Stimulated activated CD8-positive, alpha-beta memory T cell treated with anti-CD3 and anti-CD28 coated beads, Interleukin-12 subunit alpha, Interleukin-12 subunit beta, amount 100 ng/mL, for 24 hours (primary cell): ENCODE results near the gene FAM168A.

Source experiments
- DNase-seq: peaks from one replicate; pipeline ENCODE4 v3.0.0-alpha.2; 2020; ENCODE audit errors: extremely low read depth

FAM168A gene

DNA sequence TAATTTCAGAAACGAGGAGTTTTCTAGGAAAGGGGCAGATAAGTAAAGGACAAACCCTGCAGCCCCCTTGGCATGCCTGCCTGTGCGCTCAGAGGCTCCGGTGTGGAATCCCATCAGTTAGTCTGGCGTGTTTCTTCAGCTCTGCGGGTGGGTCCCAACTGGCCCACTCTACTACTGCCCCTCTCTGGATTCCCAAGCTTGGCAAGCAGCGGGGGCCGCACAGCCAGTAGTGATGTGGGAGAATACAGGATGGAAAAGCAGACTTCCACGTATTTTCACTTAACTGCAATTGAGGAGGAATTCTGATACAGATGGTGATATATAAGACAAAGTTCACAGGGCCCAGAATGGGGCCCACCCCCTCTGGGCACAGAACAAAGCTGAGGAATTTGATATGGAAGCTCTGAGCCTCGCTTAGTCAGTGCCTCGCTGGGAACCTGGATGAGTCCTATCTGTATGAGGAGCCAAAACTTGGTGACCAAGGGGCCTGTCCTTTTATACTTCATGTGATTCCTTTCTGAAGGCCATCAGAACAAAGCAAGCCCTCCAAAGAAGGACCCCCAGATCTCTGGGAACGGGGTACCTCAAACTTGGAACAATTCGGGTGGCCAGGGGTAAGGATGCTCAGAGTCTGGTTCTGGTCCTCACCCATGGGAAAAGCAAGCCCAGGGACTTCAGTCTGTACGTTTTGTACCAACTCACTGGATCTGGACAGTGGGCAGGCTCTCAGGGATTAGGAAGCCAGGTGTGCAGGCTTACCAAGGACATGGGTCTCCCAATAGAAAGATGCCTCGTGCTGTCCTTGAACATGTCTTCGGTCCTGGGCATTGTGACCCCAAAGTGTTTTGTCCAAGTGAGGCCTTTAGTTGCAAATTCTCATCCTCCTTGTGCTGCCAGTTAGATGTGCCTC is 195.7 kb downstream of the FAM168A start:
- DNase-seq = no peak

DNA sequence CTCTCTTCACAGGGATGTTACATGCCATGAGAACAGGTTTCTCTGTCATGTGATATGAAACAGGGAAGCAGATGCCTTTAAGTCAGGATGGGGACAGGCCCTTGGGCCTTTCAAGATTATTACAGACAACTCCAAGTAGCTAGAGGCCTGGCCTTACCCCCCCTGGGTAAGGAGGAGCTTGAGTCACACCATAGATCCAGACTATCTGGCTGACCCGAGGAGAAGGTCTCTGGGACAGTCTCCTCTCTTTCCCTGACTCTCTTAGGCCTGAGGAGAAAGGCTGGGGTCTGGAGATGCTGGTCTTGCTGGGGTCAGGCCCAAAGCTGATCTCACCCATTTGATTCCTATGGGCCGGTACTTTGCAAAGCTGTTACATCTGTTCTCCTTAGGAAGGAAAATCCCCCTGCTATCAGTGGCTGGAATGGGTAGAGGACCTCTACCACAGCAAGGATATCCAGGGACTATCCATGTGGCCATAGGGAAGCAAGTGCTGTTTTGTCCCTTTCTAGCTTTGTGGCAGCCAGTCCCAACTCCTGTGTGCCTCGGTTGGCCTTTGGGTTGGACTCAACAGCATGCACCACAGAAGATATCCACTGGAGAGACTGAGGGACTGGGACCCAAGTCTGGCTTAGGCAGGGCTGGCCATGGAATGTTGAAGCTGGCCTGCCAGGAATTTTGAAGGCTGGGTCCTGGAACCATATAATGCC is 196.5 kb downstream of the FAM168A start:
- DNase-seq = no peak

DNA sequence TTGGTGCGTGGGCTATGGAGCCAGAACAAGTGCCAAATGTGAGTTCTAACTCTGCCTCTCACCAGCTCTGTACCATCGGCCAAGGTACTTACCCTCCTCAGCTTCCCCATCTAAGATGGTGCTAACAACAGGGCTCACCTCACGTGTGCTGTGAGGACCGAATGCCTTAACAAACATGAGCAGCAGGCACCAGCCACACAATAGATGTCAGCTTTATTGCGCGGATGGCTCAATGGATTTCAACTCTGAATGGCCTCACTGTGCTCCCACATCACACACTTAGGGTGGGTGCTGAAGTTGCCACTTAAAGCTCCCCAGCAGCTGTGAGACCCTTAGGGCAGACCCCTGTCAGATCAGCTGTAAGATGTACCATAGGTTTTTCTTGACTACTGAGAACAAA is 197.6 kb downstream of the FAM168A start:
- DNase-seq = no peak

DNA sequence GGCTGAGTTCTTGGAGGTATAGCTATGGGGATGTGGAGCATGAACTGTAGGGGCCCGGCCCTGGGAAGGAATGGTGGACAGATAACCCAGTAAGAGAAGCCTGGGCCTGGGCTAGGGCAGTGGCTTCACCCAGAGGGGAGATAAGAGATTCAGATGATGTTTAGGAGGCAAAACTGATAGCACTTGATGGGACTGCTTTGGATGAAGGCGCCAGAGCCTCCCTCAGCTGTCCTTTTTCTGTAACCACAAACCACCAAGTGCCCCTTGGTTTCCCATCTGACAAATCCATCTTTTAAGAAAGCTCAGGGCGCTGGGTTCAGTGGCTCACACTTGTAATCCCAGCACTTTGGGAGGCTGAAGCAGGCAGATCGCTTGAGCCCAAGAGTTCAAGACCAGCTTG is 198.3 kb downstream of the FAM168A start:
- no peak for DNase-seq

DNA sequence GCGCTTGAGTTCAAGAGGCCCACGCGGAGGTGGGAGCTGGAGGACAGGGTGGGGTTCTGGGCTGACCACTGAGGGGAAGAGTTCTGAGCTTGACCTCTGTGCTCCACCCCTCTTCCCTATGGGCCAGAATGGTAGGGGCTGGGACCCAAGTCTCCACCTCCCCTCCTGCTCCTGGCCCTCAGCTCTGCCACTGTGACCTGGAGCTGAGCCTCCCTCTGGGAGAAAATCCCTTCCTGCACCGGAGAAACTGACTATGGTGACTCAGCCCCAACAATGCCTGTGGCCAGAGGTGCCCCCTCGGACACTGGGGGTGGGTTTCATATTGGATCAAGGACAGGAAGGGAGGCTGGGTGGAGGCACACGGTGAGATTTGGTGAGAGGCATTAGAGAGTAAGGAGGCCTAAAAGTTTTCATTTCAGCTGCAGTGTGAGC is 198.7 kb downstream of the FAM168A start:
- no peak for DNase-seq

DNA sequence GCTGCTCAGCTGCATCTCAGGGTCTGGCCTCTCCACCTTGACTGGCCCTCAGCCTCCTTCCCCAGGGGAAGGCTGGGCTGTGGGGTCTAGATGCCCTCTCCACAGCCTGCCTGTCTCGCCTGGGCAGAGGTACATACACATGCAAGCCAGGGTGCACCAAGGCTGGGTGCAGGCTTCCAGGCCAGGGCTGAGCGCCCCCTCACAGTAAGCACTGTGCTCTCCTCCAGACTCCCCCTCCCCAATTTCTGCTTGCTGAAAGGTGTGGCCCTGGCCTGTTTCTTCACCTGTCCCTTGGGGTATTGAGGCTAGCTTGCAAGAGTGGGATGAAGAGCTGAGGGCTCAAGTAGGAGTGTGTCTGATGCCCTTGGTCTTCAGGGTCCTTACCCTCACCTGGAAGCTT is 199.2 kb downstream of the FAM168A start:
- DNase-seq = no peak

DNA sequence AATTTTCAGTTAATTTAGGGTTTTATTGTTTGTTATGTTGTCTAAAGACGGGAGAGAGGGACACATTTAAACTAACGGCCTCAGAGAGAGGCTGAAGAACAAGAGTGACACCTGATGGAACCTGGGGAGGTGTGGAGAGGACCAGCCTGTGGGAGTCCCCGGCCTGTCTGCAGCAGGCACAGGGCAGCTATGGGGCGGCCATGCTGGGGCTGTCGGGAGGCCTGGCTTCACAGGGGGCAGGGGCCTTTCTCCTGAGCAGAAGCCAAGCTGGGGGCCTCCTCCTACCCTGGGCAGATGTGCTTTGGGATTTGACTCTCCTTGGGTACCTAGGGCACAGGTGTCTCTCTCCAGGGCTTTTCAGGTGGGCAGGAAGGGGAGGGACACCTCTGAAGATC is 199.8 kb downstream of the FAM168A start:
- DNase-seq = no peak

DNA sequence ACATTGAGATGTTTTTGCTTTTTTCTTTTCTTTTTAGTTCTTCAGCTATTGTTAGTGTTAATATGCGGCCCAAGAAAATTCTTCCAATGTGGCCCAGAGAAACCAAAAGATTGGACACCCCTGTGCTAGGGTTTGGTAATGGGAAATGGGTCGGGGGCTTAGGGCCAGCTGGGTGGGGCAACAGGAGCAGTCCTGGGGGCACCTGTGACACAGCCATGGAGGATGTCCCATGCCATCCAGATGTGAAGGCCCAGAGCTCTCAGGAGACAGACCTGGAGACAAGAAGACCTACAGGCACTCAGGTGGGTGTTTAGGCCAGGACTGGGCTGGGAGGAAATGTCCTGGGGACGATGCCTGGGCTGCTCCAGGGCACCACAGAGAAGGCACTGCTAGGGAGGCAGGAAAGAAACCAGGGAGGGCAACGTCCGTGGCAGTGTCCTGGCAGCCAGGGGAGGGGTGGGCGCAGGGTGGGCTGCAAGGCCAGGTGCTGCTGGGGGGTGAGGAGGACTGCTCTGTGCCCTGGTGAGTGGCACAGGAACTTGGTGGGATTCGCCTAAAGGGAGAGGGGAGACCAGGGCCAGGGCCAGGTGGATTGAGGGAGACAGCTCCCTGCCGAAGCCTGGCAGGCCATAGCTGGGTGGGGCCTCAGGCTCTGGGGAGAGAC is 200.3 kb downstream of the FAM168A start:
- no peak for DNase-seq

DNA sequence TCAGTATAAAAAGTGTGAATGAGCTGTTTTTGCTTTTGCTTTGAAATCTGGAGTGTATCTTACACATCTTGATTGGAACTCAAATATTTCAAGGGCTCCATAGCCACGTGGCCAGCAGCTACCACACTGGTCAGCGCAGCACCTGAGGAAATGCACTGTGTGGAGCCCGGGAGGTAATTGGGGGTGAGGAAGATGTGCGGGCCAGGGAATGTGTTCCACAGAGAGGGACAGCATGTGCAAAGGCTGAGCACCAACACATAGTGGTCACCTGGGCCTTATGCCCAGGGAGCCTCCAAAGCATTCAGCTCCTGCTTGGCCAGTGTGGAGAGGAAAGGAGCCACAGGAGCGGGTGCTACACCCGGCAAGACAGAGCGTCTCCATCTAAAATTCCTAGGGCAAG is 200.9 kb downstream of the FAM168A start:
- no peak for DNase-seq

DNA sequence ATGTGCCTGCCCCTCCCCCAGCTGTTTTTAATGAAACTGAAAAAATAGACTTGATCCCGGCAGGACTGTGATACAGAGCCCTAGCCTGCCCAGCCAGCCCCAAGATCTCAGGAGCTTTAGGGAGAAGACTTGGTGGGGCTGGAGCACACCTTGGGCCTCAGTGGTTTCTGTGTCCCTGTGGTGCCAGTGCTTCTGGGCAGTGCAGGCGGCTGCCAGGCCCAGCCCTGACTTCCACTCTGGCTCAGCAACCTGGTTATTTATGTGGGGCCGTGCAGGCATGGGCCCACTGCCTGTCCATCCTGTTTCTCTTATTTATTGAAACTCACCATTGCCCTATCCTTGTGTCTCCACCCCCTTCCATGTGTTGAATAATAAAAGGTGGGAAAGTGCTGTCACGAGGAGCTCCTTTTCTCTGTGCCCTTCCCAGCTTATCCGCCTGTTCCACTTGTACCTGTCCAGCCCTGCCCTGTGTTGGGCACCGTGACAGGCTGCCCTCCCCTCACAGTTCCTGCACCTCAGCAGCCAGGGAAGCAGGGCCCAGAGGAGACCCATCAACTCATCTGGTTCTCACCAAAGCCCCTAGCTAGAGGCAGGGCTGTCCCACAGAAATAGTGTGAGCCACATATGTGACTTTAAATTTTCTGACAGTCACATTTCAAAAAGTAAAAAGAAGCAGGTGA is 201.5 kb downstream of the FAM168A start:
- no peak for DNase-seq

DNA sequence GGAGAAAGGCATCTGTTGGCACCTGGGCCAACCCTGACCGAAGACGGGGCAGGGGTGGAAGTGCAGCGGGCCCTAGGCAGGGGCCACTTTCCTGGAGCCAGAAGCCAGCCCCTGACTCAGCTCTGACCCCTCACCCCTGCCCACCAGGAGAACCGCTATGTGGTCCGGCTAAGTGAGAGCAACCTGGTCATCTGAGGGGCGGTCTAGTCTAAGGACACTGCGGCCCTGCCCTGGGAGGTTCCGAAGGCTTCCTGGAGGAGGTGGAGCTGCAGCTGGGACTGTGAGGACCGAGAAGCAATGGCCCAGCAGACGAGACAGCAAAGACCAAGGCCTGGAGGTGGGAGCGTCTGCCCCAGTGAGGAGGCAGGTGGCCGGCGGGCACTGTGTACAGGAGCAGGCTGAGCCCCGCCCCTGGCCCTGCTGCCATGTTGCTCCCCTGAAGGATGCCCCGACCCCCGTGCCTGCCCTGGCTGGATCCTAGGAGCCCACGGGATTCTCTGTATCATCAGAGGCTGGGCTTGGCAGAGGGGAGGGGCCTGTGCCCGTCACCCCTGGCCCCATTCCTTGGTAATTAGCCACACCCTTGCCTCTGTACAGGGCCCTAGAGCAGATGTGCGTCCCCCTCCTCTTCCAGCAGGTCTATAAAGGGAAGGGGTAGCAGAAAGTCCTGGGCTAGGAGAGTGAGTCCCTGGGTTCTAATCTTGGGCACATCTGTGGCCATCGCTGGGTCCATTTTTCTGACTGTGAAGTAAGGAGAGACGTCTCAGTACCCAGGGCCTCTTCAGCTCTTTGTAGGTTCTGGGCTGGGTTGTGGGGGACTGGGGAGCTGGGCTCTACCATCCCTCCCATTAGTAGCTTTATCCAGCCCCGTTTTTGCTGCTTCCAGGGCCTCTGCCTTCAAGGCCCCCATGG is 202.4 kb downstream of the FAM168A start:
- no peak for DNase-seq

DNA sequence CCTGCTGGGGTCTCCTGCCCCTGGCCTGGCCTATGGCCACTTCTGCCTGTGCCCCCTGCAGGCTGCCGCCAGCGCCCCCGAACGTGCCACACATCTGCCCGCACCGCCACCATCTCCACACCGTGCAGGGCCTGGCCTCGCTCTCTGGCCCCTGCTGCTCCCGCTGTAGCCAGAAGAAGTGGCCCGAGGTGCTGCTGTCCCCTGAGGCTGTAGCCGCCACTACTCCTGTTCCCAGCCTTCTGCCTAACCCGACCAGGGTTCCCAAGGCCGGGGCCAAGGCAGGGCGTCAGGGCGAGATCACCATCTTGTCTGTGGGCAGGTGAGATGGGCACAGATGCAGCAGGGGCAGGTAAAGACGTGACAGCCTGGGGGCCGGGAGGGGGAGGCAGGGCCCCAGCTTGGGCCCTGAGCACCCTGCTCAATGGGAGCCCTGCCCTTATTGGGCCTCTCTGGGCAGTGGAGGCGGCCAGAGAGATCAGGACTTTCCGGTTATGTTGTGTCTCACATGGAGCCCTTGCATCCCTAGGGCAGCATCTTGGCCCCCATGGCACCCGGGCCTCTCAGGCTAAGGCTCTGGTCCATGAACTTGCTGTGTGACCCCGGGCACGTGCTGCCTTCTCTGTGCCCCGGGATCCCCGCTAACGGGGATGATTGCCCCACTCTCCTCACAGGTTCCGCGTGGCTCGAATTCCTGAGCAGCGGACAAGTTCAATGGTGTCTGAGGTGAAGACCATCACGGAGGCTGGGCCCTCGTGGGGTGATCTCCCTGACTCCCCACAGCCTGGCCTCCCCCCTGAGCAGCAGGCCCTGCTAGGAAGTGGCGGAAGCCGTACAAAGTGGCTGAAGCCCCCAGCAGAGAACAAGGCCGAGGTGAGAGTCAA is 203.3 kb downstream of the FAM168A start:
- DNase-seq = no peak

DNA sequence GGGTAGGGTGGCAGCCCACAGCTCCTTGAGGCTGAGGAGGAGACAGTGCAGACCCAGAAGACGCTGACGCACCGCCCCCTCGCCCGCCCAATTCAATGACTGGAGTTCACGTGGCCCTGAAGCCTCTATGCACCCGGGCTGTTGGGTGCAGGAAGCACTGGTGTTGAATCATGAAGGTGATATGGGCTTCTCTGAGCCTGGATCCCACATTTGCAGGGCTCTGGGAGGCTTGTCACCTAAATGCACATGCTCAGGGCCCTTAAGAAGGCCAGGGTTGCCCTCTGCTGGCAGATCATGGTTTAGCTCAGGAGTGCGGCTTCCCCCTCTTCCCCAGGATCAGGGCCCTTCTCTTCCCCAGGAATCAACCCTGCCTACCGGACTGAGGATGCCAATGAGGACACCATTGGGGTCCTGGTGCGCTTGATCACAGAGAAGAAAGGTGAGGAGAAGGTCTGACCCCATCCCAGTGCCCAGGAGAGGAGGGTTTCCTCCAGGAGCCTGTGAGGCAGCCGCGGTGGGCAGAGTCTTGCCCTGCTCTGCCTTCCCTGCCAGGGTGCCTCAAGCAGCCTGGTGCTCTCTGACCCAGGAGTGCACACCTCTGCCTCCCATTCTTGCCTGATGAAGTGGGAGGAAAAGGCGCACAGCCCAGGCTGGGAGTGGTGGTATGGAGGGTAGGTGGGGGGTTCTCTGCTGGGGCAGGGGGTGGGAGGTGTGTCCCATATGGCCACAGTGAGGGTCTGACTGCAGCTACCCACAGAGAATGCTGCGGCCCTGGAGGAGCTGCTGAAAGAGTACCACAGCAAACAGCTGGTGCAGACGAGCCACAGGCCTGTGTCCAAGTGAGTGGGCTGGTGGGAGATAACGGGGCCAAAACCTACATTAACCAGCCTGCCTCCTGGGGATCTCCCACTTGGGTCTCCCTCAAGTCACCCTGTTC is 204.2 kb downstream of the FAM168A start:
- peak; percentile 11 for DNase-seq

DNA sequence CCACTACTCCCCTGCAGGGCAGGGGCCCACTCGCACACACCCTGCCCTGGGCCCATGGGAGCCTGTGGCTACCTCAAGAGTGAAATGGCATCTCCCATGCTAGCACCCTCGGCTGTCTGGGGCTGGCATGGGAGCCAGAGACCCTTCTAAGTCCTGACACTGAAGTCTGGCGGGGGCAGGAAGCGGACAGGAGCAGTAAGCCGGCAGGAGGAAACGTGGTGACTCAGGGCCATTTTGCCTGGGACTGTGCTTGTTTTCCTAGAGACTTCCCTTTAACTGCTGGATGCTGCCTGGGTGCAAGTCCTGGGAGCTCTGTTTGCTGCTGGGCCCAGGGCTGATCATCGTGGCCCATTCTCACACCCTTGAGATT is 204.9 kb downstream of the FAM168A start:
- no peak for DNase-seq

DNA sequence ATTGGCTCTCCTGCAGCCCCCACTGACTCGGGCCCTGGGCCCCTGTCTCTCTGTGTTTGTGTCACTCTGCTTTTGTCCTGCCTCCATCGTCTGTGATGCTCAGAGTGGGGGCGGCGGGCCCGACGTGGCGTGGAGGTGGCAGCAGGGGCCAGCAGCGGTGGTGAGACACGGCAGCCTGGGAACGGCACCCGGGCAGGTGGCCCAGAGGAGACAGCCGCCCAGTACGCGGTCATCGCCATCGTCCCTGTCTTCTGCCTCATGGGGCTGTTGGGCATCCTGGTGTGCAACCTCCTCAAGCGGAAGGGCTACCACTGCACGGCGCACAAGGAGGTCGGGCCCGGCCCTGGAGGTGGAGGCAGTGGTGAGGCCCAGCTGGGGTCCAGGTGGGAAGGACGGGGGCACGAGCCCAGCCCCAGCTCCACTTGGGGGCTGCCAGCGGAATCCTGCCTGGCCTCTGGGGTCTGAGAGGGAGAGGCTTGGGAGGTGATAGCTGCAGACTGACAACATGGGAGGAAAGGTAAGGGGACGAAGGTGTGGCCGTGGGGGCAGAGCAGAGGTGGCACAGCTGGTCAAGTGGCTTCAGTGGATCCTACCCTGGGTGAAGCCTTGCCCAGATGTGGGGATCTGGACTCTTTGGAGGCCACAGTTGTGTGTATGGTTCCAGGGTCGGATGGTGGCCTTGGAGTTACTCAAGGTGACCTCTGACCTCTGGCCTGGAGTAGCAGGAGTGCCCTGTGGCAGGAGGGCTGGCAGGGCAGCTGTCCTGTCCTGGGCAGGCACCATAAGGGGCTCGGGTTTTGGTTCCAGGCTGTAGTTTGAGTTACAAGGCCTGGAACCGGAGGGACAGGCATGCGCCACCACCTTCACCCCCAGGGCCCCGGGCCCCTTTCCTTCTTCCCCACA is 205.6 kb downstream of the FAM168A start:
- no peak for DNase-seq

DNA sequence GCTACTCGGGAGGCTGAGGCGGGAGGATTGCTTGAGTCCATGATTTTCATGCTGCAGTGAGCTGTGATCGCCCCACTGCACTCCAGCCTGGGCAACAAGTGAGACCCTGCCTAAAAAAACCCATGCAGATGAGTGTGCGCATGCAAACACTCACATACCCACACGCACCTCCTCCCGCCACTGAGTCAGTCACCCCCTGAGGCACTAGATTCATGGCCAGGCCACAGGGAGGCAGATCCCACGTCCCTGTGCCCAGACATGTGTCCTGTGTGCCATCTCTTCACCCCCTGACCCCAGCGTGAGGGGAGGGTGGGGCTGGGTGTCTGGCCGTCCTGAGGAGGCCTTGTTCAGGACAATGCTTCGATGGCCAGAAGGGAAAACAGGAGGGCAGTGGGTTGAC is 206.2 kb downstream of the FAM168A start:
- DNase-seq = no peak

DNA sequence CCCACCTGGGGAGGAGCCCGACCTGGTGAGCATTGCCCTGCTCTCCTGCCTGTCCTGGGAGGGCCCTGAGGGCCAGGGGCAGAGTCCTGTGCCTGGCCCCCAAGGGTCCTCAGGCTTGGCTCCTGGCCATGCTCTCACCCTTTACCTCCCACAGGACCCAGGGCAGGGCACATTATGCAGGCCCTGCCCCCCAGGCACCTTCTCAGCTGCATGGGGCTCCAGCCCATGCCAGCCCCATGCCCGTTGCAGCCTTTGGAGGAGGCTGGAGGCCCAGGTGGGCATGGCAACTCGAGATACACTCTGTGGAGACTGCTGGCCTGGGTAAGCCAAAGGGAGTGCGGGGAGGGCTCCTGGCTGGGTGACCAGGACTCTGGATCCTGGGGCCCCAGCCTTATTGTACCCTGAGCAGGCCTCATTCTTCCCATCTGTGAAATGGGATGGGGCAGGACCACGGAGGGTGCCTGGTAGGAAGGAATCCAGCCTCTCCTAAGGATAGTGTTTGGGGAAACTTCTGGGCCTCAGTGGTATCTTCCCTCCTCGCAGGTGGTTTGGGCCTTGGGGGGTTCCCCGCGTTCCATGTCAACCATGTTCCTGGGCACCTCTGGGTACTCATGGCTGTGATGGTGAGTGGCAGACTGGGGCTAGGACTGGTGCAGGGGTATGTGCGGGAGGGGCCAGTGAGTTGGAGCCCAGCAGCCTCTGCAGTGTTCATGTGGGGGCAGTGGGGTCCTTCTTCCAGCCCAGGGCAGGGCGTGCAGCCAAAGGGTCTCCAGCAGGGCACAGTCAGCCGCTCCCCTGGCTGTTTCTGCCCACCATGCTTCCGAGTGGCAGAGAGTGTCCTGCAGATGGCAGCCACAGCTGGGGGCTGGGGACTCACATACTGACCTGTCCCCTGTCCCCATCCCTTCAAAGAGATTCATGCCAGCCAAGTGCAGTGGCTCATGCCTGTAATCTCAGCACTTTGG is 207.0 kb downstream of the FAM168A start:
- no peak for DNase-seq
